HCT116 (cell line): Measurements from ENCODE around the gene DMPK. TPM values are rescaled to one million over a fixed set of nuclear protein-coding genes. Genes with fewer than 3 reads are reported as not detected.

Experiments
- ATAC-seq: fragments of 200-7000 bp; cut with Tn5 transposase; 2 replicates; pipeline ENCODE4 v1.9.1; 2020; ENCODE audit warnings: mild to moderate bottlenecking, moderate library complexity
- BruUV-seq: library from RNA; stranded (reverse); fragments of 400-500 nt; replicated peaks from 2 replicates; lab custom pipeline; 2021; lab: Mats Ljungman, UMichigan
- CTCF ChIA-PET: fragments of 300-600 bp; sonication (Branson Sonifier 250); formaldehyde crosslinking; loops from one replicate; lab custom pipeline; 2021; ENCODE audit warnings: antibody characterized with exemption; lab: Charles Lee
- POLR2A ChIA-PET: fragments of 300-600, 350-600 bp; sonication (Branson Sonifier 250); formaldehyde crosslinking; loops from one replicate; lab custom pipeline; 2021; ENCODE audit warnings: antibody characterized with exemption; lab: Charles Lee
- RAD21 ChIA-PET, 2 experiments: fragments of 300-600 bp; sonication (Branson Sonifier 250); formaldehyde crosslinking; loops; one replicate each; lab custom pipeline; 2023; ENCODE audit warnings: low total read pairs in 2 of 2; ENCODE audit not compliant: uncharacterized antibody in 2 of 2, unreplicated experiment in 2 of 2, low non-redundant PET in 1 of 2; lab: Charles Lee
- DNase-seq: peaks from one replicate; pipeline ENCODE4 v3.0.0-alpha.2; 2010; ENCODE audit warnings: low read depth, low spot score
- H2AFZ ChIP-seq: fragments of 200-600 bp; shearing (Covaris generic), sonication (generic); 2 replicates; pipeline ENCODE4 v1.6.1; 2017; ENCODE audit warnings: low read depth, mixed run types, mixed read lengths, antibody characterized with exemption, low read length; ENCODE audit not compliant: poor library complexity, severe bottlenecking
- H3K27ac ChIP-seq: 2 replicates; pipeline ENCODE4 v1.5.1; 2012; ENCODE audit warnings: low read depth, low read length
- H3K27me3 ChIP-seq: fragments of 200-600 bp; sonication (generic); 2 replicates; pipeline ENCODE4 v1.6.1; 2016; ENCODE audit warnings: mixed run types, low read length, mixed read lengths; ENCODE audit not compliant: insufficient read depth
- H3K36me3 ChIP-seq, 2 experiments: fragments of 200-500 bp in 1 of 2; fragments of 200-600 bp in 1 of 2; sonication (Bioruptor generic) in 1 of 2; sonication (generic) in 1 of 2; 2 replicates each; pipeline versions ENCODE4 v1.5.1 to v1.6.1; 2014 to 2016; ENCODE audit warnings: low read length in 2 of 2, inconsistent platforms in 1 of 2, mixed read lengths in 1 of 2, mixed run types in 1 of 2; ENCODE audit not compliant: insufficient read depth in 2 of 2, control insufficient read depth in 1 of 2
- H3K4me1 ChIP-seq, 2 experiments: fragments of 200-600 bp in 1 of 2; sonication (generic) in 1 of 2; 2 replicates each; pipeline versions ENCODE4 v1.5.1 to v1.6.1; 2012 to 2017; ENCODE audit warnings: low read length in 2 of 2, inconsistent platforms in 1 of 2, mild to moderate bottlenecking in 1 of 2, mixed read lengths in 1 of 2, mixed run types in 1 of 2, moderate library complexity in 1 of 2; ENCODE audit not compliant: insufficient read depth in 2 of 2, control insufficient read depth in 1 of 2
- H3K4me2 ChIP-seq: fragments of 200-600 bp; sonication (generic); 2 replicates; pipeline ENCODE4 v1.6.1; 2017; ENCODE audit warnings: mixed run types, low read length, mixed read lengths
- H3K4me3 ChIP-seq, 2 experiments: fragments of 200-600 bp in 1 of 2; sonication (generic) in 1 of 2; replicated peaks in 1 of 2; 2 replicates each; pipeline ENCODE4 v1.5.1; 2011 to 2016; ENCODE audit warnings: low read length in 2 of 2, control low read depth in 1 of 2, low read depth in 1 of 2, mild to moderate bottlenecking in 1 of 2, mixed read lengths in 1 of 2, mixed run types in 1 of 2
- H3K79me2 ChIP-seq: fragments of 200-600 bp; sonication (generic); 2 replicates; pipeline ENCODE4 v1.6.1; 2017; ENCODE audit warnings: mild to moderate bottlenecking, mixed run types, low read length, moderate library complexity, mixed read lengths; ENCODE audit not compliant: insufficient read depth
- H3K9ac ChIP-seq: fragments of 200-600 bp; sonication (generic); 2 replicates; pipeline ENCODE4 v1.6.1; 2016; ENCODE audit warnings: low read length, mixed read lengths
- H3K9me2 ChIP-seq: fragments of 200-600 bp; sonication (generic), shearing (Covaris generic); 2 replicates; pipeline ENCODE4 v1.6.1; 2017; ENCODE audit warnings: mixed run types, mild to moderate bottlenecking, moderate library complexity; ENCODE audit not compliant: insufficient read depth
- H3K9me3 ChIP-seq, 2 experiments: fragments of 200-500 bp in 1 of 2; fragments of 200-600 bp in 1 of 2; sonication (Bioruptor generic) in 1 of 2; sonication (generic) in 1 of 2; 2 replicates each; pipeline ENCODE4 v1.6.1; 2014 to 2017; ENCODE audit warnings: low read length in 2 of 2, mixed read lengths in 2 of 2, inconsistent platforms in 1 of 2, low read depth in 1 of 2, mild to moderate bottlenecking in 1 of 2, mixed run types in 1 of 2, moderate library complexity in 1 of 2; ENCODE audit not compliant: control insufficient read depth in 1 of 2, insufficient read depth in 1 of 2
- H4K20me1 ChIP-seq: fragments of 200-600 bp; sonication (generic), shearing (Covaris generic); 2 replicates; pipeline ENCODE4 v1.6.1; 2017; ENCODE audit warnings: mixed run types, mild to moderate bottlenecking, moderate library complexity; ENCODE audit not compliant: insufficient read depth
- ATF3 ChIP-seq: IDR thresholded peaks from 2 replicates; pipeline ENCODE4 v1.6.1; 2012
- CBX3 ChIP-seq: IDR thresholded peaks from 2 replicates; pipeline ENCODE4 v1.6.1; 2012; ENCODE audit warnings: low read depth
- CEBPB ChIP-seq: IDR thresholded peaks from 2 replicates; pipeline ENCODE4 v1.6.1; 2012; ENCODE audit warnings: low read depth
- EGR1 ChIP-seq: IDR thresholded peaks from 2 replicates; pipeline ENCODE4 v1.6.1; 2012; ENCODE audit warnings: low read depth
- ELF1 ChIP-seq: IDR thresholded peaks from 2 replicates; pipeline ENCODE4 v1.6.1; 2012; ENCODE audit warnings: low read depth, borderline replicate concordance
- EZH2 ChIP-seq: fragments of 200-600 bp; sonication (generic); IDR thresholded peaks from 2 replicates; pipeline ENCODE4 v1.6.1; 2017; ENCODE audit warnings: antibody characterized with exemption, mixed run types
- EZH2phosphoT487 ChIP-seq: fragments of 200-600 bp; IDR thresholded peaks from 2 replicates; pipeline ENCODE4 v1.6.1; 2018; ENCODE audit warnings: antibody characterized with exemption, borderline replicate concordance
- FOSL1 ChIP-seq: IDR thresholded peaks from 2 replicates; pipeline ENCODE4 v1.6.1; 2012; ENCODE audit warnings: low read depth
- JUND ChIP-seq: IDR thresholded peaks from 2 replicates; pipeline ENCODE4 v1.6.1; 2012
- POLR2A ChIP-seq: IDR thresholded peaks from 2 replicates; pipeline ENCODE4 v1.7.0; 2011; ENCODE audit warnings: borderline replicate concordance; ENCODE audit not compliant: insufficient read depth, insufficient read length; ENCODE audit errors: extremely low read depth
- RAD21 ChIP-seq: IDR thresholded peaks from 2 replicates; pipeline ENCODE4 v1.6.1; 2012; ENCODE audit warnings: low read depth, mild to moderate bottlenecking
- REST ChIP-seq: IDR thresholded peaks from 2 replicates; pipeline ENCODE4 v1.6.1; 2012; ENCODE audit warnings: low read depth
- SIN3A ChIP-seq: IDR thresholded peaks from 2 replicates; pipeline ENCODE4 v1.6.1; 2012; ENCODE audit warnings: low read depth
- TCF7L2 ChIP-seq: IDR thresholded peaks from 2 replicates; pipeline ENCODE4 v1.7.0; 2011; ENCODE audit warnings: borderline replicate concordance, inconsistent platforms; ENCODE audit not compliant: insufficient read depth, insufficient read length; ENCODE audit errors: extremely low read depth
- YY1 ChIP-seq: IDR thresholded peaks from 2 replicates; pipeline ENCODE4 v1.6.1; 2011; ENCODE audit warnings: low read length, low read depth, moderate library complexity, mild to moderate bottlenecking; ENCODE audit not compliant: insufficient replicate concordance; ENCODE audit errors: extremely low read depth
- ZBTB33 ChIP-seq: IDR thresholded peaks from 2 replicates; pipeline ENCODE4 v1.6.1; 2011; ENCODE audit warnings: mild to moderate bottlenecking, low read length, moderate library complexity; ENCODE audit not compliant: insufficient replicate concordance; ENCODE audit errors: extremely low read depth
- ZFX ChIP-seq: fragments of 450-650 bp; IDR thresholded peaks from 2 replicates; pipeline ENCODE4 v1.6.1; 2017
- ZNF274 ChIP-seq: fragments of 200-500 bp; sonication (Bioruptor generic); IDR thresholded peaks from 2 replicates; pipeline ENCODE4 v1.6.1; 2014; ENCODE audit warnings: mild to moderate bottlenecking, low read depth, low read length, inconsistent platforms
- intact Hi-C: fragments of 100-400 bp; cut with micrococcal nuclease; formaldehyde crosslinking; loops from 2 replicates; pipeline ENCODE4 v1.10.0; 2022
- total RNA-seq: library from RNA; stranded (reverse); gene quantifications from one replicate; pipeline ENCODE4 v1.2.1, GENCODE V29; 2021; ENCODE audit not compliant: unreplicated experiment
- TF ChIP-seq, protein P1 (sequence below): IDR thresholded peaks from 2 replicates; pipeline ENCODE4 v1.6.1; 2012
- TF ChIP-seq, protein P2 (sequence below), 3 experiments: fragments of 200-600 bp in 1 of 3; sonication (generic) in 1 of 3; IDR thresholded peaks in 2 of 3; conservative IDR thresholded peaks in 1 of 3; 2 replicates each; pipeline ENCODE4 v1.5.1; 2012 to 2017; ENCODE audit warnings: low read depth in 2 of 3, low read length in 2 of 3, antibody characterized with exemption in 1 of 3, borderline replicate concordance in 1 of 3, control low read depth in 1 of 3, mild to moderate bottlenecking in 1 of 3, mixed read lengths in 1 of 3, mixed run types in 1 of 3, moderate library complexity in 1 of 3; ENCODE audit not compliant: insufficient read depth in 1 of 3

The DMPK gene
- total RNA-seq, 1 experiment from 2014 or later: 52.5 TPM

GRCh38 chr19:45821103-45821521 lies 38.8 kb upstream of the DMPK start:
- Histone ChIP-seq H3K4me1 (peaks cover 3 to 11% of the 10 kb centered on the region in 2 experiments; a peak in 3 of 4 replicates), H3K9me2 (no peaks in the 10 kb centered on the region), H3K4me3 (no peak overlapping the region), H2AFZ (no peak overlapping the region), H3K27me3 (no peaks in the 10 kb centered on the region), H3K27ac (no peak overlapping the region), H3K4me2 (no peak overlapping the region), H3K9me3 (no peaks in the 10 kb centered on the region), H3K79me2 (no peaks in the 10 kb centered on the region), H4K20me1 (no peaks in the 10 kb centered on the region), H3K9ac (no peak overlapping the region), H3K36me3 (peaks cover 14 to 32% of the 10 kb centered on the region in 2 experiments; a peak in 3 of 4 replicates)
- no TSS peak for BruUV-seq
- intact Hi-C loops: no loop called here
- ATAC-seq: no peak
- DNase-seq: no peak
- ChIA-PET RAD21 (no interaction called here), CTCF (no interaction called here), POLR2A (no interaction called here)
- no peak for TF ChIP-seq SIN3A
- no peak for TF ChIP-seq RAD21
- TF ChIP-seq, protein P1, sequence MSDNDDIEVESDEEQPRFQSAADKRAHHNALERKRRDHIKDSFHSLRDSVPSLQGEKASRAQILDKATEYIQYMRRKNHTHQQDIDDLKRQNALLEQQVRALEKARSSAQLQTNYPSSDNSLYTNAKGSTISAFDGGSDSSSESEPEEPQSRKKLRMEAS: no peak
- TF ChIP-seq CEBPB: no peak
- TF ChIP-seq, protein P2, sequence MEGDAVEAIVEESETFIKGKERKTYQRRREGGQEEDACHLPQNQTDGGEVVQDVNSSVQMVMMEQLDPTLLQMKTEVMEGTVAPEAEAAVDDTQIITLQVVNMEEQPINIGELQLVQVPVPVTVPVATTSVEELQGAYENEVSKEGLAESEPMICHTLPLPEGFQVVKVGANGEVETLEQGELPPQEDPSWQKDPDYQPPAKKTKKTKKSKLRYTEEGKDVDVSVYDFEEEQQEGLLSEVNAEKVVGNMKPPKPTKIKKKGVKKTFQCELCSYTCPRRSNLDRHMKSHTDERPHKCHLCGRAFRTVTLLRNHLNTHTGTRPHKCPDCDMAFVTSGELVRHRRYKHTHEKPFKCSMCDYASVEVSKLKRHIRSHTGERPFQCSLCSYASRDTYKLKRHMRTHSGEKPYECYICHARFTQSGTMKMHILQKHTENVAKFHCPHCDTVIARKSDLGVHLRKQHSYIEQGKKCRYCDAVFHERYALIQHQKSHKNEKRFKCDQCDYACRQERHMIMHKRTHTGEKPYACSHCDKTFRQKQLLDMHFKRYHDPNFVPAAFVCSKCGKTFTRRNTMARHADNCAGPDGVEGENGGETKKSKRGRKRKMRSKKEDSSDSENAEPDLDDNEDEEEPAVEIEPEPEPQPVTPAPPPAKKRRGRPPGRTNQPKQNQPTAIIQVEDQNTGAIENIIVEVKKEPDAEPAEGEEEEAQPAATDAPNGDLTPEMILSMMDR (IDR thresholded peaks at IDR 0.05 in 2 of 3, conservative IDR thresholded peaks at IDR 0.05 in 1 of 3; ENCODE audit: borderline replicate concordance in 1 of 3, insufficient read depth in 1 of 3, low read depth in 2 of 3, low read length in 2 of 3): no peak
- TF ChIP-seq ELF1: no peak
- TF ChIP-seq YY1: no peak
- TF ChIP-seq EZH2phosphoT487: no peak
- no peak for TF ChIP-seq ZBTB33
- TF ChIP-seq ATF3: no peak
- no peak for TF ChIP-seq ZNF274
- no peak for TF ChIP-seq ZFX
- no peak for TF ChIP-seq REST
- no peak for TF ChIP-seq FOSL1
- no peak for TF ChIP-seq JUND
- no peak for TF ChIP-seq EGR1
- TF ChIP-seq EZH2: no peak
- no peak for TF ChIP-seq CBX3
- TF ChIP-seq POLR2A: no peak
- TF ChIP-seq TCF7L2: no peak
